ENCODE results near the gene LSM3.

DNA sequence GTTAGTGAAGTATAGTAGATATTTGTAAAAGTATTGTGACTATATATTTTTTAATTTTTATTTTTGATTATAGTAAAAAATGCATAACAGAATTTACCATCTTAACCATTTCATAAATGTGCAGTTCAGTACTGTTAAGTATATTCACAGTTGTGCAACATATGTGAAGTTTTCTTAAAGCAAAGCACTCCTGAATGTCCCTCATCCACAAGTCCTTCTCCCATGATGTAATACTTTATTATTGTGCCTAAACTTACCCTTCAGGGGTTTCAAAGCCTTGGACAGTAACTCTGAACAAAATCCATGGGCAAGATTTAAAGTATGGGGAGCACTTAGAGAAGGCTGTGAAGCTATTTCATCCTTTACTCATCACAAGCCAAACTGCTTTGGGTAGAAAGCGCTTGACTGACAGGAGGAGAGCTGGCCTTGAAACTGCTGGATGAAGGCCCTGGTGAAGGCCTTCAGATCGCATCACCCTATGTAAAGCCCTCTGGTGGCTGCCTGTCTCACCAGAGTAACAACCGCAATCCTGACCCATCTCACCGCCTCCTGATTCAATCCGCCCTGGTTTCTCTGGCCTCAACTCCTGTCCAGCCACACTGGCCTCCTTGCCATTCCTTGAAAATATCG lies 28.0 kb downstream of the LSM3 start:
- no peak for TF ChIP-seq CTCF (IDR thresholded peaks at IDR 0.05)
- TF ChIP-seq POLR2A (IDR thresholded peaks at IDR 0.05): no peak

Data from adrenal gland (tissue), 5 donors.